NCI-H187 (cell line): ENCODE data around the gene CD80.
"Not testable (repeated sequence)": the region's sequence is repeated elsewhere in the genome, so short reads cannot be mapped to it uniquely, and the experiment has no call there.

Source experiments
- DNase-seq, 2 experiments: peaks; one replicate each; lab custom pipeline; 2025; lab: John Stamatoyannopoulos, UW

The CD80 gene, protein sequence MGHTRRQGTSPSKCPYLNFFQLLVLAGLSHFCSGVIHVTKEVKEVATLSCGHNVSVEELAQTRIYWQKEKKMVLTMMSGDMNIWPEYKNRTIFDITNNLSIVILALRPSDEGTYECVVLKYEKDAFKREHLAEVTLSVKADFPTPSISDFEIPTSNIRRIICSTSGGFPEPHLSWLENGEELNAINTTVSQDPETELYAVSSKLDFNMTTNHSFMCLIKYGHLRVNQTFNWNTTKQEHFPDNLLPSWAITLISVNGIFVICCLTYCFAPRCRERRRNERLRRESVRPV

DNA sequence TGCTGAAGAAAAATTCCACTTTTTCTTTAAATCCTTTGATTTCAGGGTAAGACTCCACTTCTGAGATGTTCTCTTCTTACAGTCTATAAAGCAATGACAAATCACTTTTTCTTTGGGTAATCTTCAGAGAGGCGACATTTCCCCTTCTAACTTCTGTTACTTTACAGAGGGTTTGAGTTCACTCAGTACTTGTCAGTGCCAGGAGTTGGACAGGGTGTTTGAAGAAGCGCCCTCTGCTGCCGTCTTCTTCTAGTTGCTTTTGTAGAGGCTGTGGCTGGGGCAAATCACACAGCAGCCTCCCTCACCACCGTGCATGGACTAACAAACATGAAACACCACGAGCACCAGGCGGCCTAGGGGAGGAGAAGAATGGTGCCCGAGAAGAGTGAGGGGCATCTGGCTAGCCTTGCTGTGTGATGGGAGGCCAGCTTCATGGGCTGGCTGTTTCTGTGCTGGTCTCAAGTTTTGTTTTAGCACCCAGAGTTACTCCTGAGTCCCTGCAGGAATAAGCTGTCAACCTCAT is at the start of gene CD80:
TSS of gene CD80 (minus strand) at position 174 of the 523 bp plus-strand sequence. CDS start 1,886 bp downstream, outside the sequence.
- no peak for DNase-seq

DNA sequence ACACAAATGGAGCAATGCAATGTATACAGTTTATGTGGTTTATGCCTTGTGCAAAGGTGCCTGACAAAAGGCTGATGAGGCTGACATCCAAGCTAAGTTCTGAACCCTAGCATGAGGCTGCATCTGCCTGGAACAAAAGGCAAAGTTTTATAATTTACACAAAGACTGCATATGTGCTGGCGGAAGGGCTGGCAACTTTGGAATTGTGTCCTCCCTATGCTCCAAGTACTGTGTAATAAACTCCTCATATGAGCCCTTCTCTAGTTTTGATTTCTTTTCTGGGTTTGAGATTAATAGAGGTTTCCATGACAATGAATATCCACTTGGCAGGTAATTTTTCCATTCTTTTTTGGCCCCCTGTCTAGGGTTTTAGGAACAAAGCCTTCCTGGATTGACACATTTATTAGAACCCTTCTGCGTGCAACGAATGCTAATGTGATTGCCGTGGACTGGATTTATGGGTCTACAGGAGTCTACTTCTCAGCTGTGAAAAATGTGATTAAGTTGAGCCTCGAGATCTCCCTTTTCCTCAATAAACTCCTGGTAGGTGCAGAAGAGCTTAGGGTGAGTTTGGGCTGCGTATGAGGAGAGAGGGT is 49.1 kb upstream of the CD80 start:
- DNase-seq, result no peak

DNA sequence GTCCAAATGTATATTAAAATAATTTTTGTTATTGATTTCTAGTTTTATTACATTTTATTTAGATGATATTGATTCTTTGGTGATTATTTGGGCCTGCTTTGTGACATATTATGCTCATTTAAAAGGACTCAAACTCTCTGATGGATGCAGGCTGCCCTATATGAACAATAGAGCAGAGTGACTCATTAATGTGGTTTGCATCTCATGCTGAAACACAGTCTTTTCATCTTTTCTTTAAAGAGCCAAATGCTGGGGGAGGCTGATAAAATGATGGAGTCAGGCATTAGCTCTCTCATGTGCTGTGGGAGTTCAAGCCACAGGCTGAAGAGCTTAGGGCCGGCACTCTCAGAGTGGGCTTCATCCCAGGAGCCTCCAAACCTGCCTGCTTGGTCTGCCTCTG is 45.5 kb upstream of the CD80 start:
- no peak for DNase-seq

DNA sequence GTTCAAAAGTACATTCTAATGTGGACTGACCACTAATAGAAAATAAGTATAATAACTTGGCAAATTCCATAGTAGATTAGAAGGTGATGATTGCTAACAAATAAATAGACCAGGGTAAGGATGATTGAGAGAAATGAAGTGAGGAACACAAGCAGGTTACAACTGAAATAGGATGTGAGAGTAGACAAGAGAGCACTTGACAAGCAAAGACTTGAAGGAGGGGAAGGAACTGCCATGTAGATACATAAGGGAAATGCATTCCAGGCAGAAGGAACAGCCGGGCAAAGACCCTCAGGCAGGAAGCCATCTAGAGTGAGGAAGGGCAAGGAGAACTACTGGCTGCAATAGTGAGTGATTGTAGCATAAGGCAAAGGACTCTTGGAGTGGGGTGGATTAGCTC is 43.3 kb upstream of the CD80 start:
- no peak for DNase-seq

DNA sequence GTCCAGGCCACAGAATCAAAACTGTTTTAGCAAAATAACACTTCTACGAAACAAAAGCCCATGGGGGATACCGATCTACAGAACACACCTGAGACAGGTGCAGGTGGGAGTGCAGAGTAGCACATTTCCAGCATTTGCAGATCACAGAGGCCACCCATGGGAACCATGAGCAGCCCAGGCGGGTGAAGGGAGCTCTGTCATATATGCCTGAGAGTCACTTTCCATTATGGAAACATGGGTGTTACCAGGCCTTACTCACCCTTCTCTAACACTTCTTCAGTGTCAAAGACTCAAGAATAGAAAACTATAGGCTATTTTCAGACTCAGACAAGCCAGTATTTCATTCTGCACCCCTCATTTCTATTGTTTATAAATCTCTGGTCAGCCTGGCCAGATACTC is 41.7 kb upstream of the CD80 start:
- DNase-seq, result no peak

DNA sequence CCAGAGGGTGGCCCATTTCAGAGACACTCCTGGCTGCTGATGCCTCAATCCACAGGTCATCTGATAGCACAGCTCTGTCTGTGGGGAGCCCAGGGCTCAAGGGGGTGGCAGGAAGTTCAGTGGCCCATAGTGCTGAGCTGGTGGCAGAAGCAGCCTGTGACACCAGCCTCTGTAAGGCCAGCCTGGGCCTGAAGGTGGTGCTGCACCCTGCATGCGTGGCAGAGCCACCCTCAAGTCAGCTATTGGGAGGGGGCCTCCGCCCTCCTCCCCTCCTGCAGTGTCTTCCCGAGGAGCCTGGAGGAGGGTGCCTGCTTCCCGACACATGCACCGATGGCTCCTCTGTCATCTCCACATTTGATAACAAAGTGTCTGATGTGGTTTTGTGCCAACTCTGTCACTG is 41.3 kb upstream of the CD80 start:
- DNase-seq, result no peak

DNA sequence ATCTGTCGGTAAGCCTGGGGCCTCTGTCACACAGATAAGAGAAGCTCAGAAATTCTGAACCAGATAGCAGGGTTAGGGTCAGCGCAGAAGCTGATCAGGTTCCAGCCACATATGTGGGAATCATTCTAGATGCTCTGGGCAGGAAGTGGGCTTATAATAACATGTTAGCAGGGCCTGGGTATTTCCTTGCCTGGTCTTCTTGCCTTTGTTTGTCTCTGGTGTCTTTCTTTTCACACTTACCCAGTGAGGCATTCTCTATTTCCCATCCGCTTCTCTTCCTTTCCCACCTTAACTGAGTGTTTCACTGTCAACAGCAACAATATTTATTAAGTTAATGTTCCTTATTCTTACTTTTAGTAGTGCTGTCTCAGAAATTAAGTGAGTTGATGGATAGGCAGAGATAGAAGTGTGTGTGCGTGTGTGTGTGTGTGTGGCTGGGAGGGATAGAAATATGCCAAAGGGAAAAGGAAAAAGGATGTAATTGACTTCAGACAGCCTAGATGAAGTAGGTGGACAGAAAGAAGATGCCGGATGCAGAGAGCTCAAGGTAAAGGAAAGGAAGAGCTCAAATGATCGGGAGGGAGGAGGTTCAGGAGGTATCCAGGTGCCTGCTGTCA is 40.3 kb upstream of the CD80 start:
- no peak for DNase-seq

DNA sequence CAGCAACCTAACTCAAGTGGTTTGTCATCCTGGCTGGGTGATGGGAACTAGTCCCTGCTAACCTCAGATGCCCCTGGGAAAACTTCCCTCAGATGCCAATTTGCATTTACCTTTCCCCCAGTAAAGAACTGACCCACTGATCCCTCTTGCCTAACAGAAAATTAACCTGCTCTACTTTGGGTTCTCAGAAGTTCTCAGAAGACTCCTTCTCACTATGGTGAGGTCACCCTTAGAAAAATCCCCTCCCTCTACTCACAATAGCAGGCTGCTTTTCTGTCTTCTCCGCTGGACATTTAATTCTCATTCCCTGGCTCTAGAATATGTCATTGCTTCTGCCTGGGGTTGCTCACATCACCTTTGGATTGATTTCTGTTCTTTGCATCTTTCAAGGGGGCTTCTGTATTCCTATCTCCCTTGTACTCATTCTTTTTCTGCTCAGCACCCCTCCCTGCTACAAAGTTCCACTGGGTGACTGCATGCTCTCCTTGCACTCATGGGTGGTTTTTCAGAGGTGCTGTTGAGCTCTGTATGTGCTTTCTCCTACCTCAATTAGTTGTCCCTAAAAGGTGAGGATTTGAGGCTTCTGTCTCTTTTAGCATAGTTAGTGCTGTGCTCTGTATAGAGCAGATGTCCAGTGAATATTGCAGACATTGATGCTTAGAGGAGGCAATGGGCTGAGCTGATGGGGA is 39.1 kb upstream of the CD80 start:
- DNase-seq, result no peak

DNA sequence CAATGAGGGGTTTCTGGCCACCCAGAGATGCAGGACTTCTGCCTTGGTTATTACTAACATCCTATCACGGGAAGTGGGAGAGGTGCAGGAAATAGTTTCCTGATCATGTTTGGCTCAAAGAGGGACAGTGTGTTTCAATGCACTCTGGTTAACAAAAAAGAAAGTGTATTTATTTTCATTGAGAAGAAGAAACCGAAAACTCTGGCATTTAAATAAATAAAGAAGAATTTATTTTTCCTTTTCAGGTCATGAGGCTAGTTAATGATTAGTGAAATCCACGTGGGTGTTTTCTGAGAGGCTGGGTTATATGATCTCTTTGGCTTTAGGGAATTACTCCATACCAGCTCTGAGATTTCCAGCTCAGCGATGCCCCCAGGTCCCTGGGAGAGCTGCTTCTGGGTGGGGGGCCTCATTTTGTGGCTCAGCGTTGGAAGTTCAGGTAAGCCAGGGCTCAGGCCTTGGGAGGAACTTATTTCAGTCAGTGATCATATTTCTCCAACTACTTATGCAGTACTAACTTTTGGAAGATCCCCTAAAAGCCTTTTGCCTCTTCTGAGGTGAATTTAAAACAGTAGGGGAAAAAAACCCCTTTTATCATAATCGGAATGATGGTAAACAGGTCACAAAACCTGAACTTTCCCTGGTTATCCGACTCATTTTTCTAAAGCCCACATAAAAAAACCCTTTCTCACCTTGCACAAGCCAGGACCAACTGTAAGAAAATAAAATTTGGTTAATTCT is 38.3 kb upstream of the CD80 start, which contains the start of gene PLA1A:
TSS of gene PLA1A (plus strand) at position 338 of the 741 bp plus-strand sequence. CDS start at position 367, 29 bp downstream.
- DNase-seq, result no peak

DNA sequence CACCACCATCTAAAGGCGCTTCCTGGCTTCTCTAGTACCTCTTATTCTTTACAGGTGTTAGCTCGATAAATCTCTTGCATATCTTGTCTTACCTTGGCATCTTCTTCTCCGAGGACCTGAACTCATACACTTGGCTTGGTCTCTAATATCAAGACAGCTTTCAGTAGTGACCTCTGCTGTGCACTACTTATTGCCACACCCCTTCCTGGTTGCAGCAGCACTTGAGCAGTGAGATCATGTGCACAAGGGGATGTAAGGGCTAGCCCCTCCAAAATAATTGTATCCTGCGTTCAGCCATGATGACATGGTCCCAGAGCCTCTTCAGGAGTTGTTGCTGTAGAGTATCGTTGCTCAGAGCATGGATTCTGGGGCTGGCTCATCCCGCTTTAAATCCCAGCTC is 37.0 kb upstream of the CD80 start:
- DNase-seq, result no peak

DNA sequence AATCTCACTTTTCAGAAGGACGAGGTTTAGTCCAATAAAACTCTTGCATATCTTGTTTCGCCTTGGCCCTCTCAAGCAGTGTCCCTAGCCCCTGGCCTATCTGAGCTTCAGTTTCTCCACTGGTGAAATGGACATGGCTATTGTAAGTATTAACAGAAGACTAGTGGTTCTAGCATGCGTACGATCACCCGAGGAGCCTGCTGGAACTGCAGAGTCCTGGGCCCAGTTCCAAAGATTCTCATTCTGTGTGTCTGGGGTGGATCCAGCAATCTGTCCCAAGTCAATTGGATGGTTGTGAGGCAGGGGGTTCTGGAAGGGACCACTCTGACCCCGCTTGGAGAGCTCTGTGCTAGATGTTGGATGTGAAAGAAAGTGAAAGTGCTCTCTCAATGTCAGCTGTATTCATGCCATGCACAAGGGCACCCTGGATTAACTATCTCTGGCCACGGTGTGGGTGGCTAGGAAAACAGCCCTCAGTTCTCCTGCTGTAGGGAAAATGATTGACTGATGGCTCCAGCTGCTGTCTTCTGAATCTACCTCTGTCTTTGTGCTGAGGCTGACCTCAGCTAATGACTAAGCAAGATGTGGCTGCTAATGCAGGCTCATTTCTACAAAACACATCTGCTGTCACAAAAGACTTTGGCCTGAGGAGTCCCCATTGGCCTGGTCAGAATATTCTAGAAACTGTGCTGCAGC is 36.4 kb upstream of the CD80 start:
- no peak for DNase-seq

DNA sequence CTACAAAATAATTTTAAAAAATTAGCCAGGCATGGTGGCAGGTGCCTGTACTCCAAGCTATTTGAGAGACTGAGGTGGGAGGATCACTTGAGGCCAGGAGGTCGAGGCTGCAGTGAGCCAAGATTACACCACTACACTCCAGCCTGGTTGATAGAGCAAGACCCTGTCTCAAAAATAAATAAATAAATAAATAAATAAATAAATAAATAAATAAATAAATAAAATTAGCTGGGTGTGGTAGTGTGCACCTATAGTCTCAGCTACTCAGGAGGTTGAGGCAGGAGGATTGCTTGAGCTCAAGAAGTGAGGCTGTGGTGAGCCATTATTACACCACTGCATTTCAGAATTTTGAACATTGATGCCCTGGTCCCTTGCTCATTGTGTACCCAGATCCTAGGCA is 35.5 kb upstream of the CD80 start:
- DNase-seq, result not testable (repeated sequence)

DNA sequence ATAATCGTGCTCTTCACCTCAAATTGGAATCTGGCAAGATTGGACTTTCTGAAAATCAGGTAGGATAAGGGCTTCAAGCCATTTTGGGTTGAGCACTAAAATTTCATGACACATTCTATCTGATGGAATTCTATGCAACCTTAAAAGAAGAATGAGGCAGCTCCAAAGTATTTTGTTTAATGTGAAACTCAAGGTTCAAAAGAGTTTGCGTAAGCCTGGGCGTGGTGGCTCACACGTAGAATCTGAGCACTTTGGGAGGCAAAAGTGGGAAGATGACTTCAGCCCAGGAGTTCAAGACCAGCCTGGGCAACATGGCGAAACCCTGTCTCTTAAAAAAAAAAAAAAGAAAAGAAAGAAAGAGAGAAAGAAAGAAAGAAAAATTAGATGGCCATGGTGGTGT is 34.7 kb upstream of the CD80 start:
- no peak for DNase-seq

DNA sequence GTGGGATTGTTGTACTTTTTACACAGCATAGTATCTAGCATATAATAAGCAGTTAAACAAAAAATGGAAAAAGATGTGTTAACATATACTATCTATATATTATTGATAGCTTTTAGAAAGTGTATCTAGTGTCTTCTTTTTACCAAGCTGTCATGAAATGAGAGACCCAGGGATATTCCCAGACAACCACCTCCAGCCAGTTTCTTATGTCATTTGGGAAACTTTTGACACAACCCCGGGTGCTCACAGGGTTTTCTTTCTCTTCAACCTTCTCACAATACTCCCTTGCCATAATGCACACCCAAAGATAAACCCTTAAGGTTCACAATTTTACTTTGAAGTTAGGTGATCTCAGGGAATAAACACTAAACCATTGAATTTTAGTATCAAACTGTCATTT is 33.4 kb upstream of the CD80 start:
- no peak for DNase-seq

DNA sequence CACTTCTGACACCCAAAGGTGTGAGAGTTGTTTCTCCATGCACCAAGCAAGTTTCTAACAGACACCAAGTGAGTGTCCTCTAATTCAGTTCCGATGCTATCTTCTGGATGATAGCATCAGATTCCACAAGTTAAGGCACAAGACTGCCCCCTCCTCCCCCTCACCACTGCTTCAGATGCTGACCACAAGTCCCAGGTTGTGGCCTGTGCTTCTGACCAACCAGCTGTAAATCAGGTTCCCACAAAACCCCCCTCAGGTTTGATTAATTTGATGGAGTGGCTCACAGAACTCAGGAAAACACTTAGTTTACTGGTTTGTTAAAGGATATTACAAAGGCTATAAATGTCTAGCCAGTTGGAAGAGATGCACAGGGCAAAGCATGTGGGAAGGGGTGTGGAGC is 31.3 kb upstream of the CD80 start:
- no peak for DNase-seq

DNA sequence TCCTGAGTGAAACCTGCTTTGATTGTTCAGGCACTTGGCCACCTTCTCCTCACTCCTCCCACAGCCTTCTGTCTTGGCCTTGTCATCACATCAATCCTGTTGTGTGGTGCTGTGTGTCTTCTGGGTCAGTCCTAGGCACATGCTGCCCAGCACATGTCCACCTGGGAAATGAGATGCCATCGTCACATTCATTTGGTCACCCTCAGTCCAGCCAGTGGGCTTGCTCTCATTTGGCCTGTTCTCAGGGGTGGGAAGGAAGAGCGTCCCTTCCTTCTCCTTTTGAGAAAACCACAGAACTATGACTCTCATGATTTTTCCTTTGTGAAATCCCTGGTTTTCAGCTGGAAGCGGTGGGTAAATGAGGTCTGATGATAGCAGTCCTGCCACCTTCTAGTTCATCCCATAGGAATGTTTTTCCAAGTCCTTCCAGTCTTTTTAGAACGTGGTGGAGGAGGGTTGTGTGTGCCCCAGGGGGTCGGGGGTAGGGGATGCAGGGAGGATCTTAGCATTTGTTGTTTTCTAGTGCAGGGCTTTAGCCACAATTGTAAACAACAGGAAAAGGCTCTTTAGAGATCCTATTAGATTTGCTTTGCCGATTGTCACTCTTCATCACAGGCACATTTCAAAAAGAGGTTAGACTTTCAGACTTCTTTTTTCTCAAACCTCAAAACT is 29.8 kb upstream of the CD80 start:
- DNase-seq, result no peak

DNA sequence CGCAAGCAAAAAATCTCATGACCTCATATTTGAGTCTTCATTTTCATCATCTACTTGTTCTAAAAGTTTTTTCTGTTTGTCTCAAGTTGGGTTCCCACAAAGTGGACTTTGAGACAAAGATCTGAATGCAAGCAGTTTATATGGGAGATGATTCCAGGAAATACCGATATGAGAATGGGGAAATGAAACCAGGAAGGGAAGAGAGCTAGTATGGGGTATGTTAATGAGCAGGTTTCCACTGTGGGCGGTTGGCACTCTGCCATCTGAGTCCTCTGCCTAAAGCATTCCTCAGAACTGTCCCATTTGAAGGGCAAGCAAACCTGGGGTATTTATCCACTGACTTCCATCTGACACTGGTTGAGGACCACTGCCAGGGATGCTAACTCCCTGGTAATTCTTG is 28.7 kb upstream of the CD80 start:
- no peak for DNase-seq

DNA sequence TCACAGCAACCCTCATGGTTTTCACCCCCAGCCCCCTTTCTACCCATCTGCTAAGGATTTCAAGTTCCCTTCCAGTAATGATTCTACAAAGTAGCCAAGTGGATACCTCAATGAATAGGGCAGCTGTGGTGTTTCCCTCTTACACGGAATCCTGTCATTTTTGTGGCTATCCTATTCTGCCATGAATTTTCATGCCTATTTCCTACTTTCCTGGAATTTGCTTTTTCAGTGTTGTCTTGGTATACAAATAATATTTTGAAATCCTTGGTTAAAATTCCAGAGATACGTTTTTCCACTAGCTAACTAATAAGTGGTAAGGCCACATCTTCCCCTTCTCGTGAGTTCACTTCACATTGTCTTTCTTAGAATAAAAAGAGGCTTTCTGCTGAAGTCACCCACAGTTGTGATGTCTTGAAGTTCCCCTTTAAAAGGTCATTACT is 27.3 kb upstream of the CD80 start:
- DNase-seq, result no peak

DNA sequence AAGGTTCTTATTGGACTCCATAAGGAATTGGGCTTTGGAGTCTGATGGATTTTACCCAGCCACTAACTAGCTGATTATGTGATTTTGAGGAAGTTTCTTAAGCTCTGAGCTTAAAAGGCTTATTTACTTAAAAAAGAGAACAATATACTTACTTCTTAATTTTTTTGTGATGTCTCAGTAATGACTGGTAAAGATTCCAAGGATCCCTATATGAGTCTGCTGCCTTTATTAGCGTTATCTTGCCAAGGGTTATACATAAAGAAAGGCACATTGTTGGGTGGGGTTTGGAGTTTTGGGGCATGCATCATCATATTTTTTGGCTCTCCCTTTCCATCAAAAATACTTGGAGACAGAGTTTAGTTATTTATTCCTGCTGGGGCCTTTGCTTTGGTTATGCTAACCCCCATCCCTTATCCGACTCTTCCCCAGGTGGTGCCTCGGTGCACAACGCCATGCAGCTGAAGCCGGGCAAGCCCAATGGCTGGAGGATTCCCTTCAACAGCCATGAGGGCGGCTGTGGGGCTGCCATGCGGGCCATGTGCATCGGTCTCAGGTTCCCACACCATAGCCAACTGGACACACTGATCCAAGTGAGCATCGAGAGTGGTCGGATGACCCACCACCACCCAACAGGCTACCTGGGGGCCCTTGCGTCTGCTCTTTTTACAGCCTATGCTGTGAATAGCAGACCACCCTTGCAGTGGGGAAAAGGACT is 26.6 kb upstream of the CD80 start:
- no peak for DNase-seq

DNA sequence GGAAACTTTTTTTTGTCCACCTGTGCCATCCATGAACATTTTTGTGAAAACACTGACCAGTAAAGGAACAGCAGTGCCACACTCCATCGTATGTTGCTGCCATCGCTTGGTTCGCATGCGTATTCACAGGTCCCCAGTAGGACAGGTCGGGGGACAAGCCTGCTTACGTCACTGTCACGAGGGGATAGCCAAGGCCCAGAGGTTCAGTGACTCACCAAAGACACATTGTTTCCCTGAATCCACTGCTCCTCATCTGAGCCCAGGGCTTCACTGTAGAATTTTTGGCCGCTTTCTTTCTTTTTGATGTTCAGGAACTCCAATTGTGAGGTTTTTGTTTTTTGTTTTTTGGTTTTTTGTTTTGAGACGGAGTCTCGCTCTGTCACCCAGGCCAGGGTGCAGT is 25.8 kb upstream of the CD80 start:
- DNase-seq, result no peak
